SK-N-SH (cell line): ENCODE data around the gene DMRT1. TPM values are rescaled to one million over a fixed set of nuclear protein-coding genes. Genes with fewer than 3 reads are reported as not detected.

ENCODE experiments used
- CTCF ChIA-PET: fragments of 300-600, 350-600 bp; formaldehyde crosslinking; extraction: SDS; loops from one replicate; lab custom pipeline; 2021; lab: Yijun Ruan, JAX
- POLR2A ChIA-PET: fragments of 350-600 bp; sonication (Branson Sonifier 250); formaldehyde crosslinking; extraction: SDS; loops from one replicate; lab custom pipeline; 2020; ENCODE audit warnings: antibody characterized with exemption, inconsistent platforms; lab: Yijun Ruan, JAX
- DNase-seq: peaks from one replicate; pipeline ENCODE4 v3.0.0; 2012
- H2AFZ ChIP-seq: fragments of 200-600 bp; sonication (generic); 2 replicates; pipeline ENCODE4 v1.8.1; 2016; ENCODE audit warnings: antibody characterized with exemption, mild to moderate bottlenecking, low read depth
- H3F3A ChIP-seq: fragments of 200-600 bp; sonication (generic); replicated peaks from 2 replicates; pipeline ENCODE3; 2016; ENCODE audit warnings: antibody characterized with exemption, mild to moderate bottlenecking; ENCODE audit not compliant: insufficient read depth
- H3K27ac ChIP-seq, 2 experiments: fragments of 200-500 bp in 1 of 2; fragments of 200-600 bp in 1 of 2; sonication (Bioruptor generic) in 1 of 2; sonication (generic), shearing (Covaris generic) in 1 of 2; 2 replicates each; pipeline versions ENCODE4 v1.5.1 to v1.6.1; 2014 to 2016; ENCODE audit warnings: low read depth in 2 of 2, inconsistent platforms in 1 of 2, low read length in 1 of 2, mild to moderate bottlenecking in 1 of 2, mixed read lengths in 1 of 2
- H3K27me3 ChIP-seq: fragments of 200-600 bp; sonication (generic), shearing (Covaris generic); 2 replicates; pipeline ENCODE4 v1.6.1; 2016; ENCODE audit warnings: mixed run types; ENCODE audit not compliant: insufficient read depth
- H3K36me3 ChIP-seq, 2 experiments: fragments of 200-500 bp in 1 of 2; fragments of 200-600 bp in 1 of 2; sonication (Bioruptor generic) in 1 of 2; sonication (generic) in 1 of 2; replicated peaks in 1 of 2; 2 replicates each; pipeline versions ENCODE3 to v1.5.1; 2014 to 2016; ENCODE audit warnings: low read length in 1 of 2, mild to moderate bottlenecking in 1 of 2; ENCODE audit not compliant: insufficient read depth in 2 of 2, control insufficient read depth in 1 of 2
- H3K4me1 ChIP-seq, 2 experiments: fragments of 200-500 bp in 1 of 2; fragments of 200-600 bp in 1 of 2; sonication (Bioruptor generic) in 1 of 2; sonication (generic), shearing (Covaris generic) in 1 of 2; 2 replicates each; pipeline versions ENCODE4 v1.5.1 to v1.6.1; 2014 to 2016; ENCODE audit warnings: low read depth in 1 of 2, low read length in 1 of 2, mixed run types in 1 of 2; ENCODE audit not compliant: insufficient read depth in 2 of 2, control insufficient read depth in 1 of 2
- H3K4me2 ChIP-seq: fragments of 200-600 bp; sonication (generic), shearing (Covaris generic); 2 replicates; pipeline ENCODE4 v1.6.1; 2017; ENCODE audit warnings: mixed run types
- H3K4me3 ChIP-seq, 2 experiments: fragments of 200-500 bp in 1 of 2; fragments of 200-600 bp in 1 of 2; sonication (Bioruptor generic) in 1 of 2; sonication (generic), shearing (Covaris generic) in 1 of 2; 2 replicates each; pipeline versions ENCODE4 v1.5.1 to v1.8.1; 2014 to 2016; ENCODE audit warnings: low read depth in 2 of 2, inconsistent platforms in 1 of 2, low read length in 1 of 2, mild to moderate bottlenecking in 1 of 2, mixed read lengths in 1 of 2, moderate library complexity in 1 of 2
- H3K79me2 ChIP-seq: fragments of 200-600 bp; sonication (generic); 2 replicates; pipeline ENCODE4 v1.8.1; 2017; ENCODE audit warnings: mild to moderate bottlenecking; ENCODE audit not compliant: insufficient read depth
- H3K9ac ChIP-seq: fragments of 200-600 bp; sonication (generic); 2 replicates; pipeline ENCODE4 v1.6.1; 2017; ENCODE audit warnings: mixed run types
- H3K9me2 ChIP-seq: fragments of 200-600 bp; sonication (generic); 2 replicates; pipeline ENCODE4 v1.6.1; 2017; ENCODE audit warnings: mixed run types
- H3K9me3 ChIP-seq: fragments of 200-600 bp; sonication (generic); 2 replicates; pipeline ENCODE4 v1.6.1; 2017; ENCODE audit warnings: mixed run types, mild to moderate bottlenecking, moderate library complexity
- H4K20me1 ChIP-seq: fragments of 200-600 bp; sonication (generic); 2 replicates; pipeline ENCODE4 v1.6.1; 2017; ENCODE audit warnings: mild to moderate bottlenecking, mixed run types; ENCODE audit not compliant: insufficient read depth
- CHD2 ChIP-seq: fragments of 150-350 bp; IDR thresholded peaks from 2 replicates; pipeline ENCODE4 v1.6.1; 2018; ENCODE audit warnings: low read length; ENCODE audit not compliant: partially characterized antibody
- ELF1 ChIP-seq: IDR thresholded peaks from 2 replicates; pipeline ENCODE4 v1.4.0; 2012
- EP300 ChIP-seq, 2 experiments: IDR thresholded peaks; 2 replicates each; pipeline versions ENCODE4 v1.4.0 to v1.6.1; 2012; ENCODE audit warnings: borderline replicate concordance in 1 of 2, low read depth in 1 of 2, low read length in 1 of 2
- EZH2phosphoT487 ChIP-seq: fragments of 200-600 bp; sonication (generic); IDR thresholded peaks from 2 replicates; pipeline ENCODE4 v1.6.1; 2017; ENCODE audit warnings: low read depth, mixed run types, mild to moderate bottlenecking, antibody characterized with exemption, moderate library complexity, borderline replicate concordance
- FOSL2 ChIP-seq: IDR thresholded peaks from 2 replicates; pipeline ENCODE4 v1.4.0; 2012; ENCODE audit warnings: low read depth, mild to moderate bottlenecking, moderate library complexity, borderline replicate concordance
- MEF2A ChIP-seq: IDR thresholded peaks from 2 replicates; pipeline ENCODE4 v1.4.0; 2012; ENCODE audit warnings: low read depth, borderline replicate concordance
- MXI1 ChIP-seq: IDR thresholded peaks from 2 replicates; pipeline ENCODE4 v1.6.1; 2012; ENCODE audit warnings: mild to moderate bottlenecking, low read depth, low read length, improper control_type of control experiment
- NFIC ChIP-seq: IDR thresholded peaks from 2 replicates; pipeline ENCODE4 v1.4.0; 2012; ENCODE audit warnings: borderline replicate concordance
- RCOR1 ChIP-seq: fragments of 150-350 bp; IDR thresholded peaks from 2 replicates; pipeline ENCODE4 v1.6.1; 2017; ENCODE audit warnings: antibody characterized with exemption, low read length
- REST ChIP-seq: IDR thresholded peaks from 2 replicates; pipeline ENCODE4 v1.6.1; 2012; ENCODE audit warnings: mild to moderate bottlenecking, low read depth, low read length, moderate library complexity
- RXRA ChIP-seq: IDR thresholded peaks from 2 replicates; pipeline ENCODE4 v1.4.0; 2012; ENCODE audit warnings: low read depth, mild to moderate bottlenecking, borderline replicate concordance
- TCF12 ChIP-seq: IDR thresholded peaks from 2 replicates; pipeline ENCODE4 v1.4.0; 2012
- WGBS: methylation state at CpG from one replicate; pipeline ENCODE4 v1.1.6; 2017; ENCODE audit warnings: low lambda C conversion rate; 5-methylcytosine and 5-hydroxymethylcytosine counted together
- polyA plus RNA-seq, 3 experiments: library from polyadenylated mRNA; depleted of rRNA; stranded (reverse); fragments of >200 nt; gene quantifications; 2 replicates each; pipeline ENCODE4 v1.2.3, GENCODE V29; 2012

DMRT1 gene
- polyA plus RNA-seq, 1 of the 3 experiments (the other 2 are of a cell fraction) = not detected

- Histone ChIP-seq H3K27ac (no peak overlapping the region), H3K4me2 (no peak overlapping the region), H2AFZ (no peak overlapping the region), H3K4me1 (no peaks in the 10 kb centered on the region), H4K20me1 (no peaks in the 10 kb centered on the region), H3K79me2 (no peaks in the 10 kb centered on the region), H3F3A (no peaks in the 10 kb centered on the region), H3K9me2 (no peaks in the 10 kb centered on the region), H3K4me3 (no peak overlapping the region; a peak in 1 of 4 replicates), H3K9ac (no peak overlapping the region), H3K36me3 (no peaks in the 10 kb centered on the region), H3K9me3 (no peaks in the 10 kb centered on the region), H3K27me3 (peaks cover 58% of the 10 kb centered on the region)
- TF ChIP-seq FOSL2 = no peak
- no peak for TF ChIP-seq TCF12
- no peak for TF ChIP-seq CHD2
- no peak for TF ChIP-seq RXRA
- ChIA-PET CTCF (interaction anchor here (2.1 kb wide), 1 partner anchor 23 kb away, joined by 7 read pairs; no protein-coding TSS in a partner anchor), POLR2A (no interaction called here)
- 16% methylated on average over 12 of the region's 16 CpGs for WGBS
- no peak for DNase-seq
These were observed 140.0 kb downstream of the DMRT1 start for GRCh38 chr9:981491-981898.

- H2AFZ ChIP-seq = no peak overlapping the region
- H3K27ac ChIP-seq = no peak overlapping the region
- TF ChIP-seq EP300 (IDR thresholded peaks at IDR 0.05; ENCODE audit: borderline replicate concordance in 1 of 2, low read depth in 1 of 2, low read length in 1 of 2) = no peak
- no peak for TF ChIP-seq MEF2A
- TF ChIP-seq MXI1 = no peak
- TF ChIP-seq REST = no peak
- no peak for TF ChIP-seq EZH2phosphoT487
- no peak for TF ChIP-seq RCOR1
- no peak for TF ChIP-seq ELF1
- no peak for TF ChIP-seq CHD2
- TF ChIP-seq NFIC = no peak
- no peaks in the 10 kb centered on the region for H3K36me3 ChIP-seq
- no peaks in the 10 kb centered on the region for H3F3A ChIP-seq
- POLR2A ChIA-PET = no interaction called here
- no peak overlapping the region for H3K4me2 ChIP-seq
- H3K9ac ChIP-seq = no peak overlapping the region
- H3K27me3 ChIP-seq = peaks cover 55% of the 10 kb centered on the region
- CTCF ChIA-PET = interaction anchor here (1.2 to 2.1 kb wide), 2 partner anchors 22 to 27 kb away, joined by 3 to 7 read pairs; no protein-coding TSS in a partner anchor
- no peaks in the 10 kb centered on the region for H3K9me3 ChIP-seq
- WGBS = 6% methylated on average over 15 of the region's 15 CpGs
- no peak for DNase-seq
- no peak overlapping the region for H3K4me3 ChIP-seq
- H4K20me1 ChIP-seq = no peaks in the 10 kb centered on the region
- H3K79me2 ChIP-seq = no peaks in the 10 kb centered on the region
- H3K9me2 ChIP-seq = no peaks in the 10 kb centered on the region
- no peaks in the 10 kb centered on the region for H3K4me1 ChIP-seq
These were observed 141.1 kb downstream of the DMRT1 start for GRCh38 chr9:982394-983230.
